HG02642 (cell line): ENCODE measurements around the gene CASZ1.

Experiments
- ATAC-seq: cut with Tn5 transposase; IDR thresholded peaks from one replicate; pipeline ENCODE4 v1.9.1; 2021; ENCODE audit warnings: mild to moderate bottlenecking; ENCODE audit not compliant: unreplicated experiment, poor library complexity

Gene CASZ1

GRCh38 chr1:10678852-10679251 lies 117.6 kb downstream of the CASZ1 start:
- no peak for ATAC-seq

GRCh38 chr1:10678402-10678801 lies 118.0 kb downstream of the CASZ1 start:
- ATAC-seq, result no peak

- ATAC-seq, result no peak
These were observed 118.7 kb downstream of the CASZ1 start for GRCh38 chr1:10677491-10678391.

- ATAC-seq, result no peak
These were observed 119.5 kb downstream of the CASZ1 start for GRCh38 chr1:10676963-10677362.

- ATAC-seq, result no peak
These were observed 120.6 kb downstream of the CASZ1 start for GRCh38 chr1:10675813-10676212.

- no peak for ATAC-seq
These were observed 121.5 kb downstream of the CASZ1 start for GRCh38 chr1:10674700-10675609.

- ATAC-seq, result no peak
These were observed 122.2 kb downstream of the CASZ1 start for GRCh38 chr1:10674222-10674621.

GRCh38 chr1:10673109-10673711 lies 123.2 kb downstream of the CASZ1 start:
- no peak for ATAC-seq

GRCh38 chr1:10672343-10673050 lies 123.9 kb downstream of the CASZ1 start:
- no peak for ATAC-seq

GRCh38 chr1:10671622-10672342 lies 124.7 kb downstream of the CASZ1 start:
- ATAC-seq, result no peak

GRCh38 chr1:10671090-10671489 lies 125.4 kb downstream of the CASZ1 start:
- no peak for ATAC-seq

- no peak for ATAC-seq
These were observed 126.3 kb downstream of the CASZ1 start for GRCh38 chr1:10670190-10670589.

GRCh38 chr1:10669570-10669969 lies 126.9 kb downstream of the CASZ1 start:
- ATAC-seq, result no peak

- no peak for ATAC-seq
These were observed 128.3 kb downstream of the CASZ1 start for GRCh38 chr1:10667861-10668761.

GRCh38 chr1:10665930-10666850 lies 130.3 kb downstream of the CASZ1 start:
- no peak for ATAC-seq

- ATAC-seq, result no peak
These were observed 131.2 kb downstream of the CASZ1 start for GRCh38 chr1:10665226-10665625.

GRCh38 chr1:10664251-10664650 lies 132.2 kb downstream of the CASZ1 start:
- no peak for ATAC-seq

GRCh38 chr1:10663678-10664035 lies 132.8 kb downstream of the CASZ1 start:
- ATAC-seq, result no peak
